NCI-H1436 (cell line): ENCODE results near the gene P3H4.

ENCODE experiments used
- DNase-seq: peaks from one replicate; lab custom pipeline; 2025; lab: John Stamatoyannopoulos, UW

Gene P3H4

DNA sequence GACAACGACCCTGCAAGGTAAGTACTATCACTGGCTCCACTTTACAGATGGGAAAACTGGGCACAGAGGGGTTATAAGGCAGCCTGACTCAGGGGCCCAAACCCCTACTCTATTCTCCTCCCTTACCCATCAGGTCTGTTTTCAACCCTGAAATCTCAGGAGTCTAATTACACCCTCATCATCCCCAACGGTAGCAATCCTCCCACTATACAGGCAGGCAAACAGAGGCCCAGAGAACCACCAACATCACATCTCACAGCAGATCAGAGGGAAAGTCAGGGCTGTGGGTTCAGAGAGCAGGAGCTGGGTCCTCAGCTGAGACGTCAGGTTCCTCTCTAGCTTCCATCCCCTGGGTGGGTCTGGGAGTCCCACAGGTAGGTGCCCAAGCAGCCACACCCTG, 41.8 kb downstream of the P3H4 start:
- no peak for DNase-seq

DNA sequence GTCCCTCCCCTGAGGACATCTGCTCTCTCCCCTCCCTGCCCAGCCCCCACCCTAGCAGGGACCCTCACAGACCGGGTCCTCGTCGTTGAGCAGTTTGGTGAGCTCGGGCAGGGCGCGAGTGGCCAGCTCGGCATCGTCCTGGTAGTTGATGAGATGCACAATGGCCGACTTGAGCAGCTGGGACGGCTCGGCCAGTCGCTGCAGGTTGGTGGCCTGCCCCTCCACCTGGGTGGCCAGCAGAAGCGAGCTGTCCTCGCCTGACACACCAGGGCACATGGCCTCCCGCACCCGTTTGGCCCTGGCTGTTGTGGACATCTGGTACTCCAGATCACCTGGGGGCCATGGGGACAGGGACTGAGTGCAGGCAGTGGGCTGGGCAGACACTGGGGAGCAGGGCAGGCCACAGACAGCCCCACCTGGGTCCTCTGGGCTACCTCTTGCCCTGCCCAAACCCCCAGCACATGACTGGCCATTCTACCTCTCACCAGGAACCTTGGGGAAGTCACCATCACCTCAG, 42.3 kb downstream of the P3H4 start:
- no peak for DNase-seq

DNA sequence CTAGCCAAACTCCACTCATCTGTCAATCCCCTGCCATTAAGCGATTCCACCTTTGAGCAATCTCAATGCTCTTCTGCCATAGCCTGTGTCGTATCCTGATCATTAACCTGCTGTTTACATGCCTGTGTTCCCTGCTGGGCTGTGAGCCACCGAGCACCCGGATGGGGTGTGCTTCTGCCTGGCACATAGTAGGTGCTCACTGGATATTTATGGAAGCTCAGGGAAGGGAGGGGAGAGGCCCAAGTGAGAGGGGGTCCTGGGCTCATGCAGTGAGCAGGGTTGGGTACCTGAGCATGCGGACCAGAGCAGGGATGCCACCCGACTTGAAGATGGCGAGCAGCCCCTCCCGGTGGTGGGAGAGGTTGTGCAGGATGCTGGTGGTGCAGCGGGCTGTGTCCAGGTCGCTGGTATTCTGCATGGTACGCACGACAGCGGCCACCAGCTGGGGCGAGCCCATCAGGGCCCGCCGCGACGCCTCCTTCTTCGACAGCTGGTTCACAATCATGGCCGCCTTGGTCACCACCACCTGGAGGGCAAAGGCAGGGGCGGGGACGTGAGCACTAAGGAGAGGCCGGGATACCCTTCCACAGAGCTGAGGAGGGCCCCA, 43.0 kb downstream of the P3H4 start:
- DNase-seq: no peak

DNA sequence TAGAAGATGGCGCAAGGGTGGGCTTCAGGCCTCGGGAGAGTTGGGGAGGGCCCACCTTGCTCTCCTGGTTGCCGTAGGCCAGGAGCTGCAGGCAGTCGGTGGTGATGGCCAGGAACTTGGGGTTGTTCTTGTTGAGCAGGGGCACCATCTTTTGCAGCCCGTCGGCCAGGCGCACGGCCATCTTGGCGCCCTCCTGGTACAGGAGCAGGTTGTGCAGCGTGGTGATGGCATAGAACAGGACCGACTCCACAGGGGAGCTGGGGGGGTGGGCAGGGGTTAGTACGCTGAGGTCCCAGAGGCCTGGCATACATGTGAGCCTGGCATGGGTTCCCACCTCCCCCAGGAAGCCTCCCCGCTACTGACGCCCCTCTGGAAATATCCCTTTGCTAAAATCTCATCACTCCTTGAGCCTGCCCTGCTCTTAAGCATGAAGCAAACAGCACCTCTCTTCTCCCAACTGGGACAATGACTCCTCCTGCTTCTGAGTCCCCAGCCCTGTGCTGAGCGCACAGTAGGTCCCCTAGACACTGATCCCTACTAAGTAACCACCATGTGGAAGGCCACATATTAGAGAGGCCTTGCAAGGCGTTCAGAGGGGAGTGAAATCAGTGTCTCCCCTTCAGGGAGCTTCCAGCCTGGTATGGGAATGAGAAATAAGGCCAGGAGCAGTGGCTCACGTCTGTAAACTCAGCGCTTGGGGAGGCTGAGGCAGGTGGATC, 44.3 kb downstream of the P3H4 start:
- DNase-seq: no peak

DNA sequence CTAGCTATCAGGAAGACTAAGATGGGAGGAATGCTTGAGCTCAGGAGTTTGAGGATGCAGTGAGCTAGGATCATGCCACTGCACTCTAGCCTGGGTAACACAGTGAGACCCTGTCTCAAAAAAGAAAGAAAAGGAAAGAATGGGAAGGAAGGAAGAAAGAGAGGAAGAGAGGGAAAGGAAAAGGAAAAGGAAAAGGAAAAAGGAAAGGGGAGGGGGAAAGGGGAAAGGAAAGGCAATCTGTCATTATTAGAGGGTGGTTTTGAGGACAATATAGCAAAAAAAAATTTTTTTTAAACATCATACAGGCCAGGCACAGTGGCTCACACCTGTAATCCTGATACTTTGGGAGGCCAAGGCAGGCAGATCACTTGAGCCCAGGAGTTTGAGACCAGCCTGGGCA, 45.6 kb downstream of the P3H4 start:
- no peak for DNase-seq

DNA sequence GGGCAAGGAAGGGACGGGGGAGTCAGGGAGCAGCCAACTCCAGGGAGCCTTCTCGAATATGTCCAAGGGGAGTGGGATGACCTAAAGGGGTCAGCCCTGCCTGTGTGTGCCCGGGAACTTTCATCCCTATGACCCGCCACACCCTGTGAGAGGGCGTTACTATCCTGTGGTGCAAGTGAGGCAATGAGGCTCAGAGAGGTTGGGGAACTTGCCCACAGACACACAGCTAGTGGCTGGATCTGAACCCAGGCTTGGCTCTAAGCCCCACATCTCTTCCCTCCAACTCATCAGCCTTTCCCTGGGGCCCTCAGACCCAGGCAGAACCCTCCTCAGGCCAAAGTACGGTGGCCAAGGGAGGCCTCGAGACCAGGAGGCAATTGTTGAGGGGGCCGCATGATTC, 48.4 kb downstream of the P3H4 start:
- no peak for DNase-seq

DNA sequence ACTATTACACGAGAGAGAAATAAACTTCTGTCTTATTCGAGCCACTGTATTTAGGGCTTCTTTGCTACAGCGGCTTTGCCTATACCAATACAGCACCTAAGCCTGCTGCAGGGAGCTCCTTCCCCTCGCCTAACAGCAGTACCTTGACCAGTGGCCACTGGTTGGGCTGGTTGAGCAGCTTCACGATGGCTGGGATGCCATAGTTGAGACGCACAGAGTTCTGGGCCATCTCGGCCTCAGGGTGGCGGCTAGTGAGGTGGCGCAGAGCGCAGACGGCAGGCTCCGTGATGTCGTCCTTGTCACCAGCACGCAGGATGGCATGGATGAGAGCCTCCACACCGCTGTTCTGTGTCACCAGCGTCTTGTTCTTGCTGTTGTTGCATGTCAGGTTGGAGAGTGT, 48.9 kb downstream of the P3H4 start:
- DNase-seq: no peak

DNA sequence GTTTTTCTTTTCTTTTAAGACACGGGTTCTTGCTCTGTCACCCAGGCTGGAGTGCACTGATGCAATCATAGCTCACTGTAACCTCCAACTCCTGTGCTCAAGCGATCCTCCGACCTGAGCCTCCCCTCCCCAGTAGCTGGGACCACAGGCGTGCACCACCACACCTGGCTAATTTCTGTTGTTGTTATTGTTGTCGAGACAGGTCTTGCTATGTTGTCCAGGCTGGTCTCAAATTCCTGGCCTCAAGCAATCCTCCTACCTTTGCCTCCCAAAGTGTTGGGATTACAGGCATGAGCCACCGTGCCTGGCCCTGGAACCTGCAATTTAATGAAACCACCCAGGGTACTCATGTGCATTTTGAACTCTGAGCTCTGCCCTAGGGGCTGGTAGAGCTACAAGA, 49.4 kb downstream of the P3H4 start:
- DNase-seq: no peak

DNA sequence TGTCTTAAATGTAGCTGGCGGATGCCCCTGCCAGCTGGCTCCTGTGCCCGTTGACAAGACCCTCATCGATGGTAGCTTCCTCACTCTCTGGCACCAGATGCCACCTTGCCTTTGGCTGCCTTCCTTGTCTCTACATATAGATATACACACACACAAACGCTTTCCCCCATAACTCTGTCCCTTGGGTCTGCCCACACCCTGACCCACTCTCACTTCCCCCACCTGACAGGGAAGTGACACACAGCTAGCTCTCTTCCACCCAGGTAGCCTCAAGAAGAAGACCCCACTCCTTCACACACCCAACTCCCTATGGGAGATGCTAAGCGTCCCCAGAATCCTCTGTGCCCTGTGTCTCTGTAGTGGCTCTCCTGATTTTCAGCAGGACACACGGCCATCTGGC, 50.9 kb downstream of the P3H4 start:
- no peak for DNase-seq

DNA sequence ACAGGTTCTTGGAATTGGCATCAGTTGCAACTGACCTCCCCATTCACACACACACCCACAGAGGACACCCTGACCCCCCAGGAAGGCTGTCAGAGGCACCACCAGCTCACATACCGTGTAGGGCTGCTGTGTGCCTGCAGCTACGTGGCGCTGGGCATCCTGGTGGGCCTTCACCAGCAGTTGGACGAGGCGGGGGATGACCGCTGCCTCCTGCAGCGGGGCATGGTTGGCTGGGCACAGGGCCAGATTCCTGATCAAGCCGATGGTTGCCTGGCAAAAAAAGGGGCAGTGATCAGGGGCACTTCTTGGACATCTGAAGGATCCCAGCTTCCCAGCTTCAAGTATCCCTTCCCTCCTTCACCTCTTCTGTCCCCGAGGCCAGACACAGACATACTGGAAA, 53.1 kb downstream of the P3H4 start:
- DNase-seq: no peak

DNA sequence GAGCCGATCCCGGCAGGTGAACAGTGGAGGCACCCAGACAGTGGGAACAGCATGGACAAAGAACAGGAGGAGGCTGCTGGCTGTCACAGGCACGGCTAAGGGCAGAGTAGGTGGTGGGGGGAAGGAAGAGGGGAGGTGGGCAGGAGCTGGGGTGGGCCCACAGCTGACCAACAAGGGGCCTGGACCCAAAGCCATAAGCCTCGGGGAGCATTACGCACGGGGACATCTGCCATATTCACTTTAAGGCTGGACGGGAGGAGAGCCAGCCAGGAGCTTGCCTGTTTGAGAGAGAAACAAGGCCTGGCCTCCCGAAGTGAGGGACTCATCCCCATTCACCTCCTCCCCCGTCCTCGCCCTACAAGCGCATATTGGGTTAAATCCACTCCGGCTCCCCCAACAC, 57.7 kb downstream of the P3H4 start:
- DNase-seq: no peak
